Measurements from ENCODE around the gene VPS4B.
"Not testable (repeated sequence)": the region's sequence is repeated elsewhere in the genome, so short reads cannot be mapped to it uniquely, and the experiment has no call there.

The VPS4B gene

GRCh38 chr18:63367053-63367953, 55.0 kb downstream of the VPS4B start, which contains the start of gene KDSR:
KDSR (minus strand) TSS chr18:63367206; CDS start chr18:63367118, 88 bp downstream.
- peak; percentile 83 for DNase-seq (ENCODE audit: low spot score)

GRCh38 chr18:63366213-63367052, 55.8 kb downstream of the VPS4B start:
- DNase-seq (ENCODE audit: low spot score), result peak; percentile 84

- peak; percentile 25 for DNase-seq (ENCODE audit: low spot score)
These were observed 56.4 kb downstream of the VPS4B start for GRCh38 chr18:63365876-63366212.

- peak; percentile 58 for DNase-seq (ENCODE audit: low spot score)
These were observed 58.3 kb downstream of the VPS4B start for GRCh38 chr18:63363951-63364350.

- DNase-seq (ENCODE audit: low spot score), result not testable (repeated sequence)
These were observed 58.9 kb downstream of the VPS4B start for GRCh38 chr18:63363420-63363819.

- DNase-seq (ENCODE audit: low spot score), result no peak
These were observed 65.9 kb downstream of the VPS4B start for GRCh38 chr18:63356272-63356896.

GRCh38 chr18:63350230-63350629, 72.0 kb downstream of the VPS4B start:
- no peak for DNase-seq (ENCODE audit: low spot score)

- no peak for DNase-seq (ENCODE audit: low spot score)
These were observed 73.7 kb downstream of the VPS4B start for GRCh38 chr18:63348508-63349136.

- DNase-seq (ENCODE audit: low spot score), result no peak
These were observed 75.6 kb downstream of the VPS4B start for GRCh38 chr18:63346480-63347183.

- DNase-seq (ENCODE audit: low spot score), result no peak
These were observed 76.2 kb downstream of the VPS4B start for GRCh38 chr18:63346031-63346430.

- DNase-seq (ENCODE audit: low spot score), result no peak
These were observed 77.4 kb downstream of the VPS4B start for GRCh38 chr18:63344918-63345317.

- DNase-seq (ENCODE audit: low spot score), result no peak
These were observed 78.0 kb downstream of the VPS4B start for GRCh38 chr18:63344263-63344662.

- DNase-seq (ENCODE audit: low spot score), result no peak
These were observed 80.1 kb downstream of the VPS4B start for GRCh38 chr18:63342206-63342605.

- no peak for DNase-seq (ENCODE audit: low spot score)
These were observed 82.3 kb downstream of the VPS4B start for GRCh38 chr18:63339920-63340484.
